ENCODE data around the gene CYTH4. TPM values are rescaled to one million over a fixed set of nuclear protein-coding genes. Genes with fewer than 3 reads are reported as not detected.

The CYTH4 gene
- polyA plus RNA-seq, 4 donors: 1.1 to 5.4 (median 3.6) TPM

DNA sequence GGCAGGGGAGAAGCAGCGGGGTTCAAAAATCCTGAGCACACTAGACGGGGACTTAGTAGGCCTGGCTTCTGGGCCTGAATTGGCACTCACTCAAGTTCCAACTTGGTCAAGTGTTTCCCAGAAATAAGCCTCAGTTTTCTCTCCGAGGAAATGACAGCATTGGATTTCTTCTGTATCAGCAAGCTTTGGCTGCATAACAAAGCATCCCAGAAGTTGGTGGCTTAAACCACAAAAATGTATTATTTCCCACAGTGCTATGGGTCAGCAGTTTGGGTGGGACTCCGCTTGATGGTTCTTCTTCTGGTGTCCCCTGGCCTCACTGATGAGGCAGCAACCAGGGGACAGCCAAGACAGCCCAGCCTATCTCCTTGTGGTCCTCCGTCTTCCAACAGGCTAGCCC, 1.6 kb upstream of the CYTH4 start:
- Histone ChIP-seq H3K27ac (ENCODE audit: low read depth in 1 of 3, low read length in 2 of 3) (no peak overlapping the region), H3K4me1 (ENCODE audit: control insufficient read depth in 3 of 3, insufficient read depth in 2 of 3, low read depth in 1 of 3, low read length in 2 of 3) (no peaks in the 10 kb centered on the region), H3K4me3 (ENCODE audit: low read depth in 1 of 3, low read length in 3 of 3) (no peak overlapping the region), H3K9me3 (ENCODE audit: control insufficient read depth in 2 of 2, insufficient read depth in 1 of 2, low read depth in 1 of 2, low read length in 1 of 2) (peaks cover 0 to 3% of the 10 kb centered on the region in 2 donors), H3K27me3 (ENCODE audit: control insufficient read depth in 3 of 3, insufficient read depth in 3 of 3, low read length in 3 of 3) (peaks cover 0 to 14% (median 0%) of the 10 kb centered on the region in 3 donors), H3K36me3 (ENCODE audit: control insufficient read depth in 3 of 3, insufficient read depth in 2 of 3, low read depth in 1 of 3, low read length in 3 of 3) (no peaks in the 10 kb centered on the region)
- WGBS, 3 donors: 94 to 98% (median 97%) methylated on average over 5 of the region's 5 CpGs
- FAIRE-seq: no peak
- no peak for DNase-seq

DNA sequence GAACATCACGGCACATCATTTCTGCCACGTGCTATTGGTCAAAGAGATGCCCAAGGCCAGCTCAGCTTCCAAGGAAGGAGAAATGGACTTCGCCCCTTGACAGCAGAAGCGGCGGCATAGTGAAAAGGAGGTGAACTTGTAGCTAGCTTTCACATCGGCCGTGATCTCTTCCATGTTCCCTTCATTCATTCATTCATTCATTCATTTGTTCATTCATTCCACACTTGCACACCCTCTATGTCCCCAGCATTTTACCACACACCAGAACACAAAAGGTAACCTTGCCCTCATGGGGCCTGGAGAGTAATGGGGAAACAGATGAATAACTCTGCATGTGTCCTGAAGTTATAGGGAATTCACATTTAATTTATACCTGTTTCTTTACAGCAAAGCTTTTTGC, 1.1 kb upstream of the CYTH4 start:
- Histone ChIP-seq H3K9me3 (ENCODE audit: control insufficient read depth in 2 of 2, insufficient read depth in 1 of 2, low read depth in 1 of 2, low read length in 1 of 2) (peaks cover 0 to 3% of the 10 kb centered on the region in 2 donors), H3K4me1 (ENCODE audit: control insufficient read depth in 3 of 3, insufficient read depth in 2 of 3, low read depth in 1 of 3, low read length in 2 of 3) (no peaks in the 10 kb centered on the region), H3K36me3 (ENCODE audit: control insufficient read depth in 3 of 3, insufficient read depth in 2 of 3, low read depth in 1 of 3, low read length in 3 of 3) (no peaks in the 10 kb centered on the region), H3K27ac (ENCODE audit: low read depth in 1 of 3, low read length in 2 of 3) (no peak overlapping the region), H3K4me3 (ENCODE audit: low read depth in 1 of 3, low read length in 3 of 3) (no peak overlapping the region), H3K27me3 (ENCODE audit: control insufficient read depth in 3 of 3, insufficient read depth in 3 of 3, low read length in 3 of 3) (peaks cover 0 to 14% (median 0%) of the 10 kb centered on the region in 3 donors)
- DNase-seq (no peak), FAIRE-seq (no peak)
- WGBS, 3 donors: 44 to 70% (median 54%) methylated on average over 7 of the region's 7 CpGs

DNA sequence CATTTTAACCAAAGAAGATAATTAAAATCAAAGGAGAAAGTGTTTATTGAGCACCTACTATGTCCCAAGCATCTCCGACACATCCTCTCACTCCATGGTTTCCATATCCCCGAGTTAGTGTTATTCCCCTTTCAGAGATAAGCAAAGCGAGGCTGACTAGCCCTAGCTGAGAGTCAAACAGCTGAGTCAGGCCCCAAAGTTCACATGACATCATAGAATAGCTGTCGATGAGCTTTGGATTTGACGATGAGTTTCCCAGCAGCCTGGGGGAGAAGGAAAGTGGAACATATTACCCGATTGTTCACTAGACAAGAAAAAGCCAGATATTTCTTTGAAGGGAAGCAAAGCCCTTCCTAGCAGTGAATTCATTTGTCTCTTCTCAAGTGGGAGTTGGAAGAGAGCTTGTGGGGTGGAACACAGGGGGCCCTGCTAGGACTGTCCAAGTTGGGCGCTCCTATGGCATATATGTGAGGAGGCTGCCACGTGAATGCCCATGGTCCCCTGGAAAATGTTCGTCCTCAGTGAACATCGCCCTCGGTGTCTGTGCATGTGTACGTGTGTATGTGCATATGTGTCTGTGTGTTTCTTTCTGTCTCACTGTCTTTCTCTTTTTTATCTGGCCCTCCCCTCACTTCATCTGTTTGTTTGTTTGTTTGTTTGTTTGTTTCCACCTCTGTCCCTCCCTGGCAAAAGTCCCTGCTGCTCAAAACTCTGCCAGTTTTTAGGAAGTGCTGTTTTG, 493 bp upstream of the CYTH4 start:
- H3K27me3 ChIP-seq (ENCODE audit: control insufficient read depth in 3 of 3, insufficient read depth in 3 of 3, low read length in 3 of 3): peaks cover 0 to 14% (median 0%) of the 10 kb centered on the region in 3 donors
- peaks cover 0 to 3% of the 10 kb centered on the region in 2 donors for H3K9me3 ChIP-seq (ENCODE audit: control insufficient read depth in 2 of 2, insufficient read depth in 1 of 2, low read depth in 1 of 2, low read length in 1 of 2)
- no peaks in the 10 kb centered on the region for H3K36me3 ChIP-seq (ENCODE audit: control insufficient read depth in 3 of 3, insufficient read depth in 2 of 3, low read depth in 1 of 3, low read length in 3 of 3)
- FAIRE-seq (no peak), DNase-seq (peak in 1 of 2 donors; percentile 9)
- H3K4me3 ChIP-seq (ENCODE audit: low read depth in 1 of 3, low read length in 3 of 3): no peak overlapping the region
- no peaks in the 10 kb centered on the region for H3K4me1 ChIP-seq (ENCODE audit: control insufficient read depth in 3 of 3, insufficient read depth in 2 of 3, low read depth in 1 of 3, low read length in 2 of 3)
- H3K27ac ChIP-seq (ENCODE audit: low read depth in 1 of 3, low read length in 2 of 3): peak overlapping the region in 2 of 3 donors; percentile 16 to 79
- 56 to 75% (median 75%) methylated on average over 12 of the region's 12 CpGs for WGBS, 3 donors

DNA sequence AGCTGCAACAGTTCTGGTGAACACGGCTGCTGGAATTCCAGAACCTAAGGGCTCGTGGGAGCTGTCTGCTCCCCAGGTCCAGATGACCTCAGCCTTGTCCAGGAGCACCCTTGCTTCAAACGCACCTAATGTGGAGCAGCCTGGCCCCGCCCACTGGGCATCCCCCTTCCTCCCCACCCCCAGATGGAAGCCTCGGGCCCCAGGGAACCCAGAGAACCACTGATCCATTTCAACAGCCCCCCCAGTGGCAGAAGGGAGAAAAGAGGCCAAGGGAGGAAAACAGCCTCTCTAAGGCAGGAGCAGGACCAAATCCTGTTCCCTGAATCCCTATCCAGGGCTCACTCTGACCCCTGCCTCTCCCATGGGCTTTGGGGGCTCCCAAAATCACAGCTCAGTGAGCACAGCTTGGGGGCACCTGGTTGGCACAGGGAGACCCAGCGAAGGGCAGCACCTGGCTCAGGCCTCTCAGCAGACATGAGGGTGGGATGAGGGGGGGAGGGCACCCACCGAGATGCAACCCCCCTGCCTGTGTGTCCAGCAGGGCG, 1.2 kb downstream of the CYTH4 start:
- FAIRE-seq (no peak), DNase-seq (peak; percentile 16 to 20)
- peaks cover 0 to 18% (median 0%) of the 10 kb centered on the region in 3 donors for H3K27me3 ChIP-seq (ENCODE audit: control insufficient read depth in 3 of 3, insufficient read depth in 3 of 3, low read length in 3 of 3)
- no peaks in the 10 kb centered on the region for H3K36me3 ChIP-seq (ENCODE audit: control insufficient read depth in 3 of 3, insufficient read depth in 2 of 3, low read depth in 1 of 3, low read length in 3 of 3)
- 36 to 56% (median 40%) methylated on average over 8 of the region's 8 CpGs for WGBS, 3 donors
- H3K9me3 ChIP-seq (ENCODE audit: control insufficient read depth in 2 of 2, insufficient read depth in 1 of 2, low read depth in 1 of 2, low read length in 1 of 2): peaks cover 0 to 3% of the 10 kb centered on the region in 2 donors
- H3K4me1 ChIP-seq (ENCODE audit: control insufficient read depth in 3 of 3, insufficient read depth in 2 of 3, low read depth in 1 of 3, low read length in 2 of 3): no peaks in the 10 kb centered on the region
- peak overlapping the region; percentile 34 to 54 (median 49) for H3K4me3 ChIP-seq (ENCODE audit: low read depth in 1 of 3, low read length in 3 of 3)
- H3K27ac ChIP-seq (ENCODE audit: low read depth in 1 of 3, low read length in 2 of 3): peak overlapping the region in 2 of 3 donors; percentile 20 to 79

DNA sequence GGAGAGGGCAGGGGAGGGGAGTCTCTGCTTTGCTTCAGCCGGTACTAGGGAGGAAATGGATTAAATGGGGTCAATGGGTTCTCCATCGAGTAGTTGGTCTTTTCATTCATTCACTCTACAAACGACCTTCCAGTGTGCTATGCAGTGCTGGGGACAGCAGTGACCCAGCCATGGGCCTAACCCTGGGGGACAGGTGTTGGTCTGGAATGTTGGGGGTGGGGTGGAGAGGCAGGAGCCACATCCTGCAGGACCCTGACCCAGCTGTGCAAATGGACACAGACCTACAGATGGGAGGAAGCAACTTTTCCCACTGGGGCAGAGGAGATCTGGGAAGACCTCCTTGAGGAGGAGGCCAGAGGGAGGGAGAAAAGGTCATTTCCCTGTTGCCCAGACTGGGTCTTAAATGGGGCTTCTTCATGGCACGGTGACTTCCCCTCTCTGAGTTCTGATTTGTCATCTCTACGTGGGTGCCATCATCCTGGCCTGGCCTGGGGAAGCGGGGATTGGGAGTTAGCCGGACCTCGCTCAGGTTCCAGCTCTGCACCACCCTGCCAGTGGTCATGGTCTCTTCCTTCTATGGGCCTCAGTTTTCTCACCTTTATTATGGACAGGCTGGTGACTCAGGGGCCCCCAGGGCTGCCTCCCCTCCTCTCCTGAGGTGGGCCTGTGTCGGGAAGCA, 2.0 kb downstream of the CYTH4 start:
- Histone ChIP-seq H3K27me3 (ENCODE audit: control insufficient read depth in 3 of 3, insufficient read depth in 3 of 3, low read length in 3 of 3) (peaks cover 0 to 15% (median 0%) of the 10 kb centered on the region in 3 donors), H3K4me3 (ENCODE audit: low read depth in 1 of 3, low read length in 3 of 3) (peak overlapping the region in 1 of 3 donors; percentile 49), H3K9me3 (ENCODE audit: control insufficient read depth in 2 of 2, insufficient read depth in 1 of 2, low read depth in 1 of 2, low read length in 1 of 2) (peaks cover 0 to 3% of the 10 kb centered on the region in 2 donors), H3K4me1 (ENCODE audit: control insufficient read depth in 3 of 3, insufficient read depth in 2 of 3, low read depth in 1 of 3, low read length in 2 of 3) (no peaks in the 10 kb centered on the region), H3K27ac (ENCODE audit: low read depth in 1 of 3, low read length in 2 of 3) (peak overlapping the region in 1 of 3 donors; percentile 52), H3K36me3 (ENCODE audit: control insufficient read depth in 3 of 3, insufficient read depth in 2 of 3, low read depth in 1 of 3, low read length in 3 of 3) (no peaks in the 10 kb centered on the region)
- DNase-seq: no peak
- WGBS, 3 donors: 44 to 58% (median 51%) methylated on average over 9 of the region's 9 CpGs
- FAIRE-seq: no peak

DNA sequence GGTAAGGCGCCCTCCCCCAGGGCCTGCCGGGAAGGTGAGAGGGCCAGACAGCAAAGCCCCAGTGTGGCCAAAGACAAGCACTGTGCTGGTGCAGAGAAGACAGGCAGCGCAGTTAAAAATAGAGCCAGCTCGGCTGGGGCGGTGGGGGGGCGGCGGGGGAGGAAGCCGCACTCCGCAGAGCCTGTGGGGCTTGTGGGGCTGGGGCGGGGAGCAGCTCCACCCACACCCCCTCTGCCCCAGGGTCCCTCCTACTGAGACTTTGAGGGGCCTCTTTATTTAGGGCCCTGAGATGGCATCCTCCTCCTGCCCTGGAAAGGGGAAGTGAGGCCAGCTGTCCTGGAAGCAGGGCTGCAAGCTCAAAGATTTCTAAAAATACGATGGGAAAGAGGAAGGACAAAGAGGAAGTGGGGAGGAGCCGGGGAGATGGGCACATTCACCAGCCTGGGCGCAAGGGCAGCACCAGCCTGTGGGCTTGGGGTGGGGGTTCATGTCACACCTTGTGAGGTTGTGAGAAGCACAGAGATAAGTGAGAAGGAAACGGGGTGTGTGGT, 2.6 kb downstream of the CYTH4 start:
- H3K36me3 ChIP-seq (ENCODE audit: control insufficient read depth in 3 of 3, insufficient read depth in 2 of 3, low read depth in 1 of 3, low read length in 3 of 3): no peaks in the 10 kb centered on the region
- no peak for FAIRE-seq
- H3K4me3 ChIP-seq (ENCODE audit: low read depth in 1 of 3, low read length in 3 of 3): peak overlapping the region in 1 of 3 donors; percentile 49
- WGBS, 3 donors: 28 to 55% (median 45%) methylated on average over 14 of the region's 14 CpGs
- peaks cover 0 to 3% of the 10 kb centered on the region in 2 donors for H3K9me3 ChIP-seq (ENCODE audit: control insufficient read depth in 2 of 2, insufficient read depth in 1 of 2, low read depth in 1 of 2, low read length in 1 of 2)
- peak overlapping the region in 1 of 3 donors; percentile 52 for H3K27ac ChIP-seq (ENCODE audit: low read depth in 1 of 3, low read length in 2 of 3)
- no peaks in the 10 kb centered on the region for H3K4me1 ChIP-seq (ENCODE audit: control insufficient read depth in 3 of 3, insufficient read depth in 2 of 3, low read depth in 1 of 3, low read length in 2 of 3)
- peak in 1 of 2 donors; percentile 25 for DNase-seq
- peaks cover 0 to 15% (median 0%) of the 10 kb centered on the region in 3 donors for H3K27me3 ChIP-seq (ENCODE audit: control insufficient read depth in 3 of 3, insufficient read depth in 3 of 3, low read length in 3 of 3)

DNA sequence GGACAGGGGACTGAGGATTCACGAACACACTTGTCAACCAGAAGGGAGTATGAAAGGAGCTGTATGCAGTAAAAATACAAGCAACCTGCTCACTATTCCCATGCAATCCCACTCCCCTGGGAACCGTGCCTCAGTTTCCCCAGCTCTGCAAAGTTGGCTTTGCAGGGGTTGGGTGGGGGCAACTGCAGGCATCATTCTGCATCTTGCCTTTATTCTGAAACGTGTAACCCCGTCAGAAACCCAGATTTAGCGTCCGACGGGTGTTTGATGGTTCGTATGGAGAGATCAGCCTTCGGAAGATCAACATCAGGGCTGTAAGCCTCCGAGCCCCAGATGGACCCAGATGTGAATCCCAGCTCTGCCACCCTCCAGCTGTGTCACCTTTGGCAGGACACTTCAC, 3.6 kb downstream of the CYTH4 start:
- Histone ChIP-seq H3K9me3 (ENCODE audit: control insufficient read depth in 2 of 2, insufficient read depth in 1 of 2, low read depth in 1 of 2, low read length in 1 of 2) (peaks cover 0 to under 1% of the 10 kb centered on the region in 2 donors), H3K36me3 (ENCODE audit: control insufficient read depth in 3 of 3, insufficient read depth in 2 of 3, low read depth in 1 of 3, low read length in 3 of 3) (no peaks in the 10 kb centered on the region), H3K4me1 (ENCODE audit: control insufficient read depth in 3 of 3, insufficient read depth in 2 of 3, low read depth in 1 of 3, low read length in 2 of 3) (no peaks in the 10 kb centered on the region), H3K4me3 (ENCODE audit: low read depth in 1 of 3, low read length in 3 of 3) (no peak overlapping the region), H3K27ac (ENCODE audit: low read depth in 1 of 3, low read length in 2 of 3) (no peak overlapping the region), H3K27me3 (ENCODE audit: control insufficient read depth in 3 of 3, insufficient read depth in 3 of 3, low read length in 3 of 3) (peaks cover 0 to 15% (median 0%) of the 10 kb centered on the region in 3 donors)
- FAIRE-seq (no peak), DNase-seq (no peak)
- 84 to 88% (median 87%) methylated on average over 10 of the region's 10 CpGs for WGBS, 3 donors

DNA sequence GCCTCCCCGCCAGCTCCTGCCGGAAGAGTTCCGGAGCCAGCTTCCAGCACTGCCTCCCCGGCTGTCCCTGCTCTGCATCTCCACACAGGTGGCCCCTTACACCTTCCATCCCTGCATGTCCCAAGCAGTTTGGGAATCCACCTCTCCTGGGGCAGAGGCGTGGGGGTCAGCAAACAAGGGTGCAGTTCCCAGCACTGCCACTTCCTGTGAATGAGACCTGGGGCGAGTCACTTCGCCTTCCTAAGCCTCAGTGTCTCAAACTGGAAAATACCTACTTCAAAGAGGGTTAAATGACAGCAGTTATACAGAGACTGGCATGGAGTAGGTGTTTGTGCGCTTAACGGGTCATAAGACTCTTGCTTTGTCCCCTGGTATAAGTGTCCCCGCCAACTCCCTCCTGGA, 5.2 kb downstream of the CYTH4 start:
- peaks cover 0 to 5% of the 10 kb centered on the region in 2 donors for H3K9me3 ChIP-seq (ENCODE audit: control insufficient read depth in 2 of 2, insufficient read depth in 1 of 2, low read depth in 1 of 2, low read length in 1 of 2)
- H3K27ac ChIP-seq (ENCODE audit: low read depth in 1 of 3, low read length in 2 of 3): no peak overlapping the region
- no peak overlapping the region for H3K4me3 ChIP-seq (ENCODE audit: low read depth in 1 of 3, low read length in 3 of 3)
- WGBS, 3 donors: 63 to 79% (median 72%) methylated on average over 10 of the region's 10 CpGs
- H3K27me3 ChIP-seq (ENCODE audit: control insufficient read depth in 3 of 3, insufficient read depth in 3 of 3, low read length in 3 of 3): peaks cover 0 to 10% (median 0%) of the 10 kb centered on the region in 3 donors
- no peaks in the 10 kb centered on the region for H3K4me1 ChIP-seq (ENCODE audit: control insufficient read depth in 3 of 3, insufficient read depth in 2 of 3, low read depth in 1 of 3, low read length in 2 of 3)
- no peaks in the 10 kb centered on the region for H3K36me3 ChIP-seq (ENCODE audit: control insufficient read depth in 3 of 3, insufficient read depth in 2 of 3, low read depth in 1 of 3, low read length in 3 of 3)
- FAIRE-seq: no peak
- no peak for DNase-seq
